GM12872 (cell line): ENCODE data around the gene DLL1.

ENCODE experiments used
- TF ChIP-seq, protein P1 (sequence below): IDR thresholded peaks from 3 replicates; pipeline ENCODE4 v1.5.1; 2011; ENCODE audit warnings: low read depth, mild to moderate bottlenecking, low read length, moderate library complexity; ENCODE audit not compliant: insufficient read depth

Gene DLL1

DNA sequence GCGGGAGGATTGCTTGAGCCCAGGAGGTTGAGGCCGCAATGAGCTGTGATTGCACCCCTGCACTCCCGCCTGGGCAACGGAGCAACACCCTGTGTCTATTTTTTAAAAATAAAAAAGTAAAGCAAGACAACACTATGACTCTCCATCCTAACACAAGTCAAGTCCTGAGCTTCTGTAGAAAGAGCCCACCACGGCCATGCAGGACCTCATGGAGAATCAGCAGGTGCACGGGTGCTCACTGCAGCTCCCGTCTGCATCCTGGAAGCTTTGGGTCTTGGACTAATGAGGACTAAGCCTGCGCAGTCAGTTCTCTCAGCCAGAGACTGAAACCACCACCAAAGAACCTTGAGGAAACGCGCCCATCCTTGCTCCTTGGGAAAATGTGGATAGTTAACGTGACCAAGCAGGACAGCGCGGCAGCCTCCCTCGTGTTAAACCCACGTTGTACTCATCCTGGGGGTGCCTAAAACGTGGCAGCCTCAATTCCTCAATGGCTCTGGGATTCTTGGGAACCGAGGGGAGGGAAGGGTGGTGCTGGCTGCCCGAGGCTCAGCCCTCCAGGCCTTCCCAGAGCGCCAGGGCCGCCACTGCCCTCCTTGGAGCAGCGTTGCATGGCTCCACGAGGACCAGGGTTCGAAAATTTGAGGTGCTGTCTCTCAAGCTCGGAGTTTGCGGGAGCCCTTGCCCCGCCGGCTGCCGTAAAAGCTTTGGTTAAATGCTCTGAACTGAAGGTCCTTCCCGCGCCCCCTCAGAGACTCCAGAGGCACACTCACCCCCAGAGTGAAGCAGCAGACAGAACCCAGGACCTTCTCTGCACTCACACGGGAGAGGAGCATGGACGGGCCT, 29.0 kb downstream of the DLL1 start:
- TF ChIP-seq, protein P1, sequence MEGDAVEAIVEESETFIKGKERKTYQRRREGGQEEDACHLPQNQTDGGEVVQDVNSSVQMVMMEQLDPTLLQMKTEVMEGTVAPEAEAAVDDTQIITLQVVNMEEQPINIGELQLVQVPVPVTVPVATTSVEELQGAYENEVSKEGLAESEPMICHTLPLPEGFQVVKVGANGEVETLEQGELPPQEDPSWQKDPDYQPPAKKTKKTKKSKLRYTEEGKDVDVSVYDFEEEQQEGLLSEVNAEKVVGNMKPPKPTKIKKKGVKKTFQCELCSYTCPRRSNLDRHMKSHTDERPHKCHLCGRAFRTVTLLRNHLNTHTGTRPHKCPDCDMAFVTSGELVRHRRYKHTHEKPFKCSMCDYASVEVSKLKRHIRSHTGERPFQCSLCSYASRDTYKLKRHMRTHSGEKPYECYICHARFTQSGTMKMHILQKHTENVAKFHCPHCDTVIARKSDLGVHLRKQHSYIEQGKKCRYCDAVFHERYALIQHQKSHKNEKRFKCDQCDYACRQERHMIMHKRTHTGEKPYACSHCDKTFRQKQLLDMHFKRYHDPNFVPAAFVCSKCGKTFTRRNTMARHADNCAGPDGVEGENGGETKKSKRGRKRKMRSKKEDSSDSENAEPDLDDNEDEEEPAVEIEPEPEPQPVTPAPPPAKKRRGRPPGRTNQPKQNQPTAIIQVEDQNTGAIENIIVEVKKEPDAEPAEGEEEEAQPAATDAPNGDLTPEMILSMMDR: no peak

DNA sequence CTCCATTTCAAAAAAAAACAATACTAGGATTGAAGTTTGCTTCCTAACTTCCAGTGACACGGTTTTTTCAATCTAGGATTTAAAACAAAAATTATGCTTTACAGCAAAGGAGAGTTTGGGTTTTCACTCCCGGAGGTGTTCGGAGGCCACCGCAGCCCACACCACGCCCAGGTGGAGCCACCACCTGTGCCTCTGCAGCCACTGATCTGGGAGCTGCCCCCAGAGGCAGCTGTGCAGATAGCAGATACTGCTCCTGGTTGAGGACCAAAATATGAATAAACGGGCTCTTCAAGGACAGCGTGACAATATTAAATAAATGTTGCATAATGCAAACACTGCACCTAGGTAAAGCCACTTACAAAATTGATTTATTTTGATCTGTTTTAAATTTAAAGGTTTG, 30.2 kb downstream of the DLL1 start:
- TF ChIP-seq, protein P1: 0 out of 3 replicates have a peak, but pooled peaks have one; percentile 17

DNA sequence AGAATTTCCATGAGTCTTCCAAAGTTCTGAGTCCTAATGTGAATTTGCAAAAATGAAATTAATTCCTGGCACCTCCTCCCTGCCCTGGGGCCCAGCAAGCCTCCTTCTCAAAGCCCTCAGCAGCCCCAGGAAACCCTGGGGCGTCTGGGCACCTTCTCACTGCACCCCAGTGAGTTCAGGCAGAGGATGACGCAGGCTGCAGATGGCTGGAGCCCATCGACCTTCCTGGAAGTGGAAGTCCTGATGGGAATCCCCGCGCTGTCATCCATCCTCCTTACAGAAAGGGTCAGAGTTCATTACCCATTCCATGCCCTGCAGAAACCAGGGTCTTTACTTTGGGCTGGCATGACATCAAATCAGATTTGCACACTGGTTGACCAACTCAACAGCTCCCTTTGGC, 31.6 kb downstream of the DLL1 start:
- TF ChIP-seq, protein P1: no peak

DNA sequence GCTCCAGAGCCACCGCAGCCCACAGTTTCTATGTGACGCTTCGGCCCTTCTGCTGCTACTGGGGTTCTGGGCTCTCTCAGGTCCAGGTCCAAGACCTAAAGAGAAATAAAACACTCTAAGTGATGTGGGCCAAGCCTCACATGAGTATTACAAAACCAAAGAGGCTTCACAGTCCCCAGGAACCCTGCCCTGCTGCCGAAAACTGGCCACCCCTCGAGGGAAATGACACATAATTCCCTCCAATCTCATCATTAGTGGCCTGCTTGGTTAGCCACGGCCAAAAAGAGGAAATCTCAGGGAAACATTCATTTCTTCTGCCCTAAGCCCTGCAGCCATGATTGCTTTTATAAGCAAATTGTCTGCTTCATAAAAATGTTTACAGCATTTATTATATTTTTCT, 32.5 kb downstream of the DLL1 start:
- TF ChIP-seq, protein P1: no peak

DNA sequence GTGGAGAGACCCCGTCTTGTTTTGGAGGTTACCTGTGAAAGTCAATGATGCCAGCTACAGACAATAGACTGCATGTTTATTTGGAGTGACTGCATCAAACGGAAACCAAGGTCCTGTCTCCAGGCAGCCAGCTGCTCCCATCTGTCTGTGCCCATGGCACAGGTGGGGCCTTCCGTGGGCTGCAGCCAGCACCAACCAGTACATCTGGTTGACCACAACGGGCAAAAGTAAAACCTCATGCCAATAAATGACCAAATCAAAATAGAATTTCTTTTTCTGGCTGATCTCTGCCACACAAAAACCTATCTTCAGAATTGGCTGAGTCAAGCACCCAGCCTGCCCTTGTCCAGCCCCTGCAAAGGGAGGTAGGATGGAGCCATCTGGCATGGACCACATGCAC, 33.5 kb downstream of the DLL1 start:
- TF ChIP-seq, protein P1: no peak

DNA sequence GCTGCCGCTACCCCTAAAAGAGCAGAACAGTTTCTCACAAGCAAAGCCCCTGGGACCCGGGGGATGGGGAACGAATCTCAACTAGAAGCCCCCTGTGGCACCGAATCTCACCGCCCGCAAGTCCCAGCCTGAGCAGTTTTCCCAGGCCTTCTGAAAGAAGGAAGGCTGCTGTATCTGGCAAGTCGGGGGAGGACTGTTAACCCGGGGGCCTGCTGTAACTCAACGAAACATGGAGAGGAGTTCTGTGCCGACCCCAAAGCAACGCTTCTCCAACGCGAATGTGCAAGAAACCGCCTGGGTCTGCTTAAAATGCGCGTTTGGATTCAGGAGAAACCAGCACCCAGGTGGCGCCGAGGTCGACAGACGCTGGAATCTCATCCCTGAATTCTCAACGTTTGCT, 34.2 kb downstream of the DLL1 start:
- TF ChIP-seq, protein P1: no peak

DNA sequence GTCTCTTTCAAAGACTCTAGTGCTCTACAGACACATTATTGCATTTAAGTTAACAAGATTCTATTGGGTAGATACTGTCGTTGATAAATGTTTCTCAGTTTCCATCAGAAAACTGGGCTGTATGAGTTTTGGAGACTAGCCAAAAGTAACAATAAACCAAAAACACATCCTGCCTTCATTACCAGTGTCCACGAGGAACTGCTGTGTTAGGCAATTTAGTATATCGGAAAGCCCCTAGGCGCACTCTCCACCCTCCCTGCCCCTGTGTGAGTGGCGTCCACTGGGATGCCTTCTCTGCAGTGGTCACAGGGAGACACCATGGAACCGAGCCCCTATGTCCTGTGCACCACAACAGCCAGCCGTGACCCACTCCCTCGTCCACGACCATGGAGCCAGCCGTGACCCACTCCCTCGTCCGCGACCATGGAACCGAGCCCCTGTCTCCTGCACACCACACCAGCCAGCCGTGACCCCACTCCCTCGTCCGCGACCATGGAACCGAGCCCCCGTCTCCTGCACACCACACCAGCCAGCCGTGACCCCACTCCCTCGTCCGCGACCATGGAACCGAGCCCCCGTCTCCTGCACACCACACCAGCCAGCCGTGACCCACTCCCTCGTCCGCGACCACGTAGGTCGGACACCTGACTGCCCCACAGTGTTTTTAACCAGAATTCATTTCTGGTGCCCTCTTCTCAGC, 35.3 kb downstream of the DLL1 start:
- TF ChIP-seq, protein P1: no peak
